IMR-90 (cell line): ENCODE data around the gene BCDIN3D. TPM values are rescaled to one million over a fixed set of nuclear protein-coding genes. Genes with fewer than 3 reads are reported as not detected.

Experiments
- ATAC-seq: fragments of 200-7000 bp; cut with Tn5 transposase; 2 replicates; pipeline ENCODE4 v1.9.1; 2020; ENCODE audit warnings: low read depth, mild to moderate bottlenecking, moderate library complexity
- BruUV-seq: library from RNA; stranded (reverse); fragments of 400-500 nt; replicated peaks from 2 replicates; lab custom pipeline; 2021; lab: Mats Ljungman, UMichigan
- CTCF ChIA-PET: fragments of 300-600 bp; formaldehyde crosslinking; extraction: SDS; loops from one replicate; lab custom pipeline; 2021; ENCODE audit warnings: antibody characterized with exemption; lab: Yijun Ruan, JAX
- POLR2A ChIA-PET: fragments of 300-600 bp; sonication (Branson Sonifier 250); formaldehyde crosslinking; loops from one replicate; lab custom pipeline; 2022; ENCODE audit warnings: antibody characterized with exemption; ENCODE audit not compliant: unreplicated experiment; lab: Charles Lee
- DNase-seq: peaks from one replicate; pipeline ENCODE4 v3.0.0; 2013
- H2AFZ ChIP-seq: replicated peaks from 2 replicates; pipeline ENCODE3; 2013; ENCODE audit warnings: low read length, mild to moderate bottlenecking; ENCODE audit not compliant: poor library complexity
- H2AK5ac ChIP-seq: 2 replicates; pipeline ENCODE4 v1.6.1; 2013; ENCODE audit warnings: low read depth, low read length, inconsistent platforms
- H2AK9ac ChIP-seq: replicated peaks from 2 replicates; pipeline ENCODE3; 2013; ENCODE audit warnings: mild to moderate bottlenecking, low read depth, low read length, moderate library complexity; ENCODE audit not compliant: poor library complexity
- H2BK120ac ChIP-seq: 2 replicates; pipeline ENCODE4 v1.6.1; 2013; ENCODE audit warnings: low read depth, low read length, inconsistent platforms
- H2BK15ac ChIP-seq: 3 replicates; pipeline ENCODE4 v1.6.1; 2013; ENCODE audit warnings: low read depth, low read length, inconsistent platforms
- H2BK20ac ChIP-seq: 2 replicates; pipeline ENCODE4 v1.6.1; 2013; ENCODE audit warnings: low read depth, mild to moderate bottlenecking, inconsistent platforms, low read length, moderate library complexity
- H2BK5ac ChIP-seq: 2 replicates; pipeline ENCODE4 v1.6.1; 2013; ENCODE audit warnings: mild to moderate bottlenecking, low read depth, low read length, inconsistent platforms; ENCODE audit not compliant: poor library complexity, severe bottlenecking
- H3K14ac ChIP-seq: replicated peaks from 2 replicates; pipeline ENCODE4 v1.6.1; 2013; ENCODE audit warnings: low read depth, low read length, inconsistent platforms
- H3K18ac ChIP-seq: 2 replicates; pipeline ENCODE4 v1.6.1; 2013; ENCODE audit warnings: low read depth, low read length, control low read depth
- H3K23ac ChIP-seq: 2 replicates; pipeline ENCODE4 v1.6.1; 2013; ENCODE audit warnings: low read depth, low read length, inconsistent platforms
- H3K27ac ChIP-seq: 2 replicates; pipeline ENCODE4 v1.5.1; 2013; ENCODE audit warnings: mild to moderate bottlenecking, control low read depth, low read length; ENCODE audit not compliant: insufficient read depth
- H3K27me3 ChIP-seq: 2 replicates; pipeline ENCODE4 v1.6.1; 2013; ENCODE audit warnings: low read length; ENCODE audit not compliant: control insufficient read depth, insufficient read depth
- H3K36me3 ChIP-seq: 2 replicates; pipeline ENCODE4 v1.6.1; 2013; ENCODE audit warnings: low read length, mixed read lengths; ENCODE audit not compliant: control insufficient read depth, insufficient read depth
- H3K4ac ChIP-seq: 2 replicates; pipeline ENCODE4 v1.6.1; 2013; ENCODE audit warnings: low read depth, low read length, inconsistent platforms
- H3K4me1 ChIP-seq: 2 replicates; pipeline ENCODE4 v1.6.1; 2013; ENCODE audit warnings: low read length, mixed read lengths; ENCODE audit not compliant: control insufficient read depth, insufficient read depth
- H3K4me2 ChIP-seq: 2 replicates; pipeline ENCODE4 v1.6.1; 2013; ENCODE audit warnings: low read depth, mild to moderate bottlenecking, control low read depth, low read length, moderate library complexity
- H3K4me3 ChIP-seq: 2 replicates; pipeline ENCODE4 v1.5.1; 2013; ENCODE audit warnings: low read depth, mild to moderate bottlenecking, control low read depth, low read length, moderate library complexity; ENCODE audit not compliant: insufficient read depth
- H3K56ac ChIP-seq: 2 replicates; pipeline ENCODE4 v1.6.1; 2013; ENCODE audit warnings: low read length, inconsistent platforms; ENCODE audit not compliant: insufficient read depth; ENCODE audit errors: extremely low read depth
- H3K79me1 ChIP-seq, 2 experiments: 2 replicates each; pipeline ENCODE4 v1.6.1; 2013; ENCODE audit warnings: low read length in 2 of 2, inconsistent platforms in 1 of 2, low read depth in 1 of 2
- H3K9ac ChIP-seq: 2 replicates; pipeline ENCODE4 v1.6.1; 2013; ENCODE audit warnings: low read depth, low read length, control low read depth
- H3K9me1 ChIP-seq: 2 replicates; pipeline ENCODE4 v1.6.1; 2013; ENCODE audit warnings: low read length, inconsistent platforms; ENCODE audit not compliant: insufficient read depth
- H3K9me3 ChIP-seq: 2 replicates; pipeline ENCODE4 v1.6.1; 2013; ENCODE audit warnings: low read length; ENCODE audit not compliant: control insufficient read depth, insufficient read depth
- H4K20me1 ChIP-seq: 2 replicates; pipeline ENCODE4 v1.6.1; 2013; ENCODE audit warnings: low read length, inconsistent platforms; ENCODE audit not compliant: insufficient read depth
- H4K5ac ChIP-seq: 2 replicates; pipeline ENCODE4 v1.6.1; 2013; ENCODE audit warnings: mild to moderate bottlenecking, low read depth, low read length, control low read depth
- H4K8ac ChIP-seq, 2 experiments: 2 replicates each; pipeline ENCODE4 v1.6.1; 2013; ENCODE audit warnings: low read depth in 2 of 2, low read length in 2 of 2, control low read depth in 1 of 2, inconsistent platforms in 1 of 2
- H4K91ac ChIP-seq: 2 replicates; pipeline ENCODE4 v1.6.1; 2013; ENCODE audit warnings: low read depth, low read length, inconsistent platforms; ENCODE audit not compliant: insufficient read depth
- BHLHE40 ChIP-seq: fragments of 150-350 bp; IDR thresholded peaks from 2 replicates; pipeline ENCODE4 v1.6.1; 2016; ENCODE audit warnings: mild to moderate bottlenecking, low read depth, low read length
- CEBPB ChIP-seq: IDR thresholded peaks from 2 replicates; pipeline ENCODE4 v1.6.1; 2012; ENCODE audit warnings: low read depth, low read length, improper control_type of control experiment
- CHD1 ChIP-seq: IDR thresholded peaks from 2 replicates; pipeline ENCODE4 v1.6.1; 2012; ENCODE audit warnings: low read depth, low read length, improper control_type of control experiment
- CTCF ChIP-seq: conservative IDR thresholded peaks from 2 replicates; pipeline ENCODE4 v1.5.1; 2012; ENCODE audit warnings: mild to moderate bottlenecking, low read depth, low read length, improper control_type of control experiment
- ELK1 ChIP-seq: fragments of 150-350 bp; IDR thresholded peaks from 2 replicates; pipeline ENCODE4 v1.6.1; 2016; ENCODE audit warnings: low read depth, mild to moderate bottlenecking, low read length, moderate library complexity, borderline replicate concordance
- FOS ChIP-seq: fragments of 150-350 bp; IDR thresholded peaks from 2 replicates; pipeline ENCODE4 v1.6.1; 2016; ENCODE audit warnings: low read depth, low read length
- MAFK ChIP-seq: IDR thresholded peaks from 2 replicates; pipeline ENCODE4 v1.6.1; 2012; ENCODE audit warnings: low read depth, low read length, improper control_type of control experiment
- MAZ ChIP-seq: IDR thresholded peaks from 2 replicates; pipeline ENCODE4 v1.6.1; 2012; ENCODE audit warnings: low read depth, mild to moderate bottlenecking, low read length, improper control_type of control experiment, moderate library complexity, borderline replicate concordance
- MXI1 ChIP-seq: IDR thresholded peaks from 2 replicates; pipeline ENCODE4 v1.6.1; 2012; ENCODE audit warnings: low read depth, mild to moderate bottlenecking, low read length, moderate library complexity, borderline replicate concordance
- NFE2L2 ChIP-seq: fragments of 150-350 bp; IDR thresholded peaks from 2 replicates; pipeline ENCODE4 v1.6.1; 2016; ENCODE audit warnings: low read depth, mild to moderate bottlenecking, low read length
- POLR2A ChIP-seq: IDR thresholded peaks from 2 replicates; pipeline ENCODE4 v1.6.1; 2012; ENCODE audit warnings: mild to moderate bottlenecking, low read depth, low read length
- RAD21 ChIP-seq: IDR thresholded peaks from 2 replicates; pipeline ENCODE4 v1.6.1; 2012; ENCODE audit warnings: low read length, improper control_type of control experiment
- RCOR1 ChIP-seq: IDR thresholded peaks from 2 replicates; pipeline ENCODE4 v1.6.1; 2012; ENCODE audit warnings: mild to moderate bottlenecking, low read length, improper control_type of control experiment; ENCODE audit not compliant: insufficient replicate concordance
- RFX5 ChIP-seq: IDR thresholded peaks from 2 replicates; pipeline ENCODE4 v1.8.0; 2012; ENCODE audit warnings: low read depth, mild to moderate bottlenecking, low read length, moderate library complexity
- SMC3 ChIP-seq: fragments of 150-350 bp; IDR thresholded peaks from 2 replicates; pipeline ENCODE4 v1.6.1; 2016; ENCODE audit warnings: low read depth, mild to moderate bottlenecking, antibody characterized with exemption, low read length, moderate library complexity
- USF2 ChIP-seq: fragments of 150-350 bp; IDR thresholded peaks from 2 replicates; pipeline ENCODE4 v1.6.1; 2017; ENCODE audit warnings: mild to moderate bottlenecking, antibody characterized with exemption, low read length, low read depth
- WGBS, 2 experiments: methylation state at CpG; one replicate each; pipeline versions ENCODE4 v1.1.5 to v1.1.7; 2013; ENCODE audit warnings: missing lambda C conversion rate in 2 of 2; ENCODE audit not compliant: insufficient read length in 1 of 2; ENCODE audit errors: extremely low coverage in 2 of 2; 5-methylcytosine and 5-hydroxymethylcytosine counted together
- dilution Hi-C: fragments of 300-500 bp; cut with HindIII; formaldehyde crosslinking; loops from one replicate; pipeline ENCODE4 v1.14.3; 2018; ENCODE audit warnings: low sequenced_read_pairs; ENCODE audit not compliant: unreplicated experiment
- in situ Hi-C: fragments of 300-500 bp; cut with MboI; formaldehyde crosslinking; loops from 3 replicates; pipeline ENCODE4 v1.14.3; 2019; ENCODE audit warnings: low sequenced_read_pairs, inconsistent platforms, mixed read lengths
- intact Hi-C: fragments of 100-400 bp; cut with micrococcal nuclease; formaldehyde crosslinking; loops from 2 replicates; pipeline ENCODE4 v1.10.0; 2022
- polyA plus RNA-seq, 3 experiments: library from polyadenylated mRNA; depleted of rRNA; stranded (reverse); fragments of >200 nt; gene quantifications; 2 replicates each; pipeline ENCODE4 v1.2.3, GENCODE V29; 2012; ENCODE audit warnings: low replicate concordance in 1 of 3
- total RNA-seq: library from RNA; depleted of rRNA; stranded (reverse); fragments of >200 nt; gene quantifications from 2 replicates; pipeline ENCODE4 v1.2.3, GENCODE V29; 2012

BCDIN3D gene
- total and polyA plus RNA-seq, 2 of the 4 experiments (the other 2 are of a cell fraction): 2.3 TPM

- Histone ChIP-seq H3K9me3 (no peaks in the 10 kb centered on the region), H3K79me1 (no peaks in the 10 kb centered on the region), H3K4me3 (no peak overlapping the region), H2AK5ac (no peak overlapping the region), H3K4ac (no peak overlapping the region), H3K9ac (no peak overlapping the region), H2AFZ (no peak overlapping the region), H3K14ac (no peak overlapping the region), H3K27me3 (peaks cover 13% of the 10 kb centered on the region), H4K8ac (no peak overlapping the region), H2BK5ac (no peak overlapping the region), H3K27ac (no peak overlapping the region), H2BK15ac (no peak overlapping the region), H2BK20ac (no peak overlapping the region), H3K23ac (no peak overlapping the region), H3K36me3 (no peaks in the 10 kb centered on the region), H3K56ac (no peak overlapping the region), H4K20me1 (no peaks in the 10 kb centered on the region), H3K18ac (no peak overlapping the region), H3K4me1 (peaks cover 4% of the 10 kb centered on the region), H2BK120ac (no peak overlapping the region), H4K5ac (no peak overlapping the region), H3K4me2 (no peak overlapping the region), H4K91ac (no peak overlapping the region), H3K9me1 (no peaks in the 10 kb centered on the region), H2AK9ac (no peak overlapping the region)
- BruUV-seq: no TSS peak
- WGBS, 2 experiments: 40% methylated on average over 1 of the region's 5 CpGs; no CpG with 5 or more reads in 1 of the 2 experiments
- no peak for TF ChIP-seq RCOR1
- no peak for TF ChIP-seq POLR2A
- no peak for TF ChIP-seq FOS
- TF ChIP-seq NFE2L2: no peak
- no peak for TF ChIP-seq RFX5
- no peak for TF ChIP-seq CTCF
- TF ChIP-seq BHLHE40: no peak
- no peak for TF ChIP-seq MAFK
- TF ChIP-seq CEBPB: no peak
- TF ChIP-seq CHD1: no peak
- no peak for TF ChIP-seq MXI1
- no peak for TF ChIP-seq MAZ
- TF ChIP-seq USF2: no peak
- TF ChIP-seq ELK1: no peak
- TF ChIP-seq RAD21: no peak
- TF ChIP-seq SMC3: no peak
- intact Hi-C loops (no loop called here), dilution Hi-C loops (no loop called here), in situ Hi-C loops (no loop called here)
- CTCF ChIA-PET: no interaction called here
- ATAC-seq (no peak), DNase-seq (no peak)
- POLR2A ChIA-PET: no interaction called here
Measured at GRCh38 chr12:49877066-49877465, 34.2 kb upstream of the BCDIN3D start.
